ENCODE data around the gene TBCA.

The TBCA gene

GRCh38 chr5:77641963-77642737 lies 134.0 kb downstream of the TBCA start:
- DNase-seq: no peak

DNA sequence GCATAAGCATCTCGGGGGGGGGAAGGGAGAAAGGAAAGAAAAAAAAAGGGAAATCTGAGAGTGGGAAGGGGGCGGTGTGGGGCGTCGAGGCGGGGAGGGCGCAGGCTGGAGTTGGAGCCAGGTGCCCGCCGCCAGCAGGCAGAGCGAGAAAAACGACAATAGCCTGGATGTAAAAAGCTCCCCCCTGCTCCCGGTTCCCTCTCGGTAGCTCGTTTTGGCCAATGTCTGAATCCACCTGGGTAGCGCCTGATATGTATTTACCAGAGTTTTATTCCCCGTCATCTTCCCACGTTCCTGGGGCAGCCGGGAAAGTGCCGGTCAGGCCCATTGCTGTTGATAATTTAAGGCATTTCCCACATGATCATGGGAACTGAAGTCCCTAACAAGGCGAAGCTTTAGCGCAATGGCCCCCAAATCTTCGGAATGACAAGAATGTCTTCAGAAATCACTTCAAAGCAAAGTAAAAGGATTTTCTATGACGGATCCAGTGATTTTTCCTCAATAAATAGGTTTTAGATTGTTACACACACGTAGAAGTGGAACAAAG lies 134.7 kb downstream of the TBCA start:
- no peak for DNase-seq
